SH-SY5Y (cell line): ENCODE data around the gene IL34.

Experiments used
- GATA2 ChIP-seq: IDR thresholded peaks from 2 replicates; pipeline ENCODE4 v1.6.1; 2011; ENCODE audit warnings: mild to moderate bottlenecking, low read depth, low read length
- GATA3 ChIP-seq: IDR thresholded peaks from 2 replicates; pipeline ENCODE4 v1.6.1; 2011; ENCODE audit warnings: low read depth, mild to moderate bottlenecking, low read length, moderate library complexity

- TF ChIP-seq GATA2 (no peak), GATA3 (no peak)
These were observed 3.7 kb upstream of the IL34 start for GRCh38 chr16:70642633-70643032.
